Measurements from ENCODE around the gene SMOC1.

The SMOC1 gene

DNA sequence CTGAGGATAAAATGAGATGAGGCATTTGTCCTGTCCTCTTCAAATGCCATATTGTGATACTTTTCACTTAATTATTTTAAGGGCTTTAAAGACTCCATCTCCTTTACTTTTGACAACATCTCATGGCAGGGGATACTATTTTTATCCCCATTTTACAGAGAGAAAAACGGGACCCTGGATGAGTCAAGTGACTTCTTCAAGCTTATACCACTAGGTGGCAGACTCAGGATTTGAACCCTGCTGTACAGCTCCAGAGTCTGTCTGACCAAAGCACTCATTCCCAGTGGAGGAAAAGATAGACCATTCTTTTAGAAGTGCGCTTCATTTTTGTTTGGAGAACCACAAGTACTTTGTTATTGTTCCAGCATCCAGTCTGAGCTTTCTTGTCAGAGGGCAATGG, 1.7 kb upstream of the SMOC1 start:
- H3K9me3 Mint-ChIP-seq, result no peaks in the 10 kb centered on the region
- H3K4me3 Mint-ChIP-seq, result no peak overlapping the region
- no peak overlapping the region for H3K27ac Mint-ChIP-seq
- H3K4me1 Mint-ChIP-seq (ENCODE audit: low read depth), result no peaks in the 10 kb centered on the region
- H3K36me3 Mint-ChIP-seq (ENCODE audit: low read depth), result no peaks in the 10 kb centered on the region
- peaks cover 50% of the 10 kb centered on the region for H3K27me3 Mint-ChIP-seq

DNA sequence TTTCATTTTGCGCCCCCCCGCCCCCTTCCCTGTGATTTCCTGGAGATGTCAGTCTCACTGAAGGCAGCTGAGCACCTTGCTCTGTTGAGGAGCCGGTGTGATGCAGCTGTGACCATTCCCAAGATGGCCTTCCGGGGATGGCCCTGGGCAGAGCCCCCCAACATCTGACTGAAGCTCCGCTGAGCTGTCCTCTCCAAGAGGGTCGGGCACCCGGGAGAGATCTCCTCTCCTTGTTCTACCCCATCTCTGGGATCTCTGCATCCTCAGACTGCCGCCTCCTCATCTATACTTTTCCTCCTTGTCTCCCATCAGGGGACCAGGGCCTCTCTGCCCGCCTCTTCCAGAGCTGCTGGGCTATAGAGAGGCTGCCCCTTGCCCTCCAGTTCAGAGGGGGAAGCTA, 965 bp upstream of the SMOC1 start:
- Mint-ChIP-seq H3K4me3 (no peak overlapping the region), H3K9me3 (no peaks in the 10 kb centered on the region), H3K27me3 (peaks cover 58% of the 10 kb centered on the region), H3K4me1 (ENCODE audit: low read depth) (no peaks in the 10 kb centered on the region), H3K27ac (no peak overlapping the region), H3K36me3 (ENCODE audit: low read depth) (no peaks in the 10 kb centered on the region)

DNA sequence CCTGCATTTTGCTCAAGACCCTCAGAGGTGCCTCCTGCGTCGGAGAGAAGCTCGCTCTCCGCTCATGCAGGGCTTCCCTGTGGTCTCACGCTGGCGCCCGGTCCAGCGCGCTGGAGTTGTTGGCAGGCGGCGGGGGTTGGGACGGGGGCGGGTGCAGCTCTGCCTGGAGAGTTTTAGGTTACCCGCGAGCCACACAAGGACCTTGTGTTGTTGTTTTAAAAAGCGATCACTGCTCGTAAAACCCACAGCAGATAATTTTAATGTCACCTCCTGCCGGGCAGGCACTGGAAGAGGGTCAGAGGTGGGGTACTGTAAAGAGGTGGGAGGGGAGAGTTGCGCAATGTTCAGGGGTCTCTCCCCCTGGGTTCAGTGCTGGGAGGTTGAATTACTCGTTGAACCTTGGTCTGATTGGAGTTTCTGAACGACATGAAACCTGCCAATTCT, 850 bp downstream of the SMOC1 start:
- no peak overlapping the region for H3K4me3 Mint-ChIP-seq

DNA sequence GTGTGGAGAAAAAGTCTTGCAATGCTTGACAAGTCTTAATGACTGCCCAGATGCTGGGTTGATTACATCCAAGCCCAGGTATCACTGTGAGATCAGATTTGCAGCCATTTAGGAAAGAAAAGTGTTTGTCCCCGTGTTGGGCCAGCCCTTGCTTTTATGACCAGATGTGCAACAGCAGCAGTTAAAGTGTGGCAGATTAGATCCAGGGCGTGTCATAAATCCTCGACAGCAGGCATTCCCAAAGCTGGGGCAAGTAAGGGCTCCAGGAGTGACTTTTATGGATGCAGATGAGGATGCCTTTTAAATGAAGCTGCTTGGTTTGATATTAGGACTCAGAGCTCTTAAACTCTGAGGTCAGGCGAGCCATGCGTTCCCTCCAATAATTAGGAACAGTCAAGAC, 1.7 kb downstream of the SMOC1 start:
- Mint-ChIP-seq H3K36me3 (ENCODE audit: low read depth) (no peaks in the 10 kb centered on the region), H3K4me1 (ENCODE audit: low read depth) (no peaks in the 10 kb centered on the region), H3K27me3 (peaks cover 67% of the 10 kb centered on the region), H3K4me3 (no peak overlapping the region), H3K9me3 (no peaks in the 10 kb centered on the region), H3K27ac (no peak overlapping the region)

More for the DNA sequence above, 850 bp downstream of the SMOC1 start:
- Mint-ChIP-seq H3K4me1 (ENCODE audit: low read depth) (no peaks in the 10 kb centered on the region), H3K27ac (no peak overlapping the region), H3K27me3 (peaks cover 67% of the 10 kb centered on the region), H3K36me3 (ENCODE audit: low read depth) (no peaks in the 10 kb centered on the region), H3K9me3 (no peaks in the 10 kb centered on the region)

DNA sequence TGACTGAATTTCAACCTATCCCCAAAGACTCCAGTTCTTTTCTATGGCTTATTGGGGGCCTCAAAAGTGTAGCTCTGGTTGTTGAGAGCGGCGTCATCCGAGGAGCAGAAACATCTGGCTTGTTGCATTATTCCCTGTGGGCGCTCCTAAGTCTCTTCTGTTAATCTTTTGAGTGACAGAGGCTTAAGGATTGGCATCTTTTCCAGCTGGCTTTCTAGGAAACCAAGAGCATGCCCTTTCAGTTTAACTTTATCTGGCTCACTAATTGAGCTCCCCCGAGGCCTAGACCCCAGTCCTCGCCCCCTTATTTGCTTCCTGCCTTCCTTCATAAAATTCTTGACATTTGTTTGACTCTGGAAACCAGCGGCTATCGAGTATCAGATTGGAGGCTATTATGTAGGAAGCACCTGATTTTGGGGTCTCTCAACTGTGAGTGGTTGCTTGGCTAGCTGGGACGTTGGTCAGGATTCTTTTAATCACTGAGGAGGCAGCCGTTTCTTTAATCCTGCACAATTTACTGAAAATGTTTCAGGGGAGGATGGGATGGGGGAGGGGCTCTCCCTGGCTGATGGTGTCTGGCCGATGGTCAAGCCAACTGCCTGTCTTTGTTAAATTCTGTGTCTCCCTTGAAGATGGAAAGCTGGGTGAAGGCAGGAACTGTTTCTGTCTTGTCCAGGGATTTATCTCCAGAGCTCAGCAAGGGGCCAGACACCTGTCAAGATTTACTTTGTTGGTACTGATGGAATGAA, 3.1 kb downstream of the SMOC1 start:
- H3K36me3 Mint-ChIP-seq (ENCODE audit: low read depth), result no peaks in the 10 kb centered on the region
- no peak overlapping the region for H3K27ac Mint-ChIP-seq
- peaks cover 73% of the 10 kb centered on the region for H3K27me3 Mint-ChIP-seq
- no peaks in the 10 kb centered on the region for H3K9me3 Mint-ChIP-seq
- H3K4me3 Mint-ChIP-seq, result no peak overlapping the region
- H3K4me1 Mint-ChIP-seq (ENCODE audit: low read depth), result no peaks in the 10 kb centered on the region

DNA sequence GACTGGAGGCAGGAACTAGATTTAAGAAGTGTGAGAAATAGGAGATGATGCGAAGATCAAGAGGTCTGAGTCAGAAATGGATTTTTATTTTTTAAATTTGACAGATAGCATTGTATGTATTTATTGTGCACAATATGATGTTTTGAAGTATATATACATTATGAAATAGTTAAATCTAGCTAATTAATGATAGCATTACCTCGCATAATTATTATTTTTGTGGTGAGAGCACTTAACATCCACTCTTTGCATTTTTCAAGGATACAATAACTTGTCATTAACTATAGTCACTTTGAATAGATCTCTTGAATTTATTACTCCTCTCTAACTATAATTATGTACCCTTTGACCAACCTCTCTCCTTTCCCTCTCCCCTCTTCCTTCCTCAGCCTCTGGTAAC, 3.7 kb downstream of the SMOC1 start:
- Mint-ChIP-seq H3K4me3 (no peak overlapping the region), H3K36me3 (ENCODE audit: low read depth) (no peaks in the 10 kb centered on the region), H3K9me3 (no peaks in the 10 kb centered on the region), H3K27me3 (peaks cover 68% of the 10 kb centered on the region), H3K27ac (no peak overlapping the region), H3K4me1 (ENCODE audit: low read depth) (no peaks in the 10 kb centered on the region)

DNA sequence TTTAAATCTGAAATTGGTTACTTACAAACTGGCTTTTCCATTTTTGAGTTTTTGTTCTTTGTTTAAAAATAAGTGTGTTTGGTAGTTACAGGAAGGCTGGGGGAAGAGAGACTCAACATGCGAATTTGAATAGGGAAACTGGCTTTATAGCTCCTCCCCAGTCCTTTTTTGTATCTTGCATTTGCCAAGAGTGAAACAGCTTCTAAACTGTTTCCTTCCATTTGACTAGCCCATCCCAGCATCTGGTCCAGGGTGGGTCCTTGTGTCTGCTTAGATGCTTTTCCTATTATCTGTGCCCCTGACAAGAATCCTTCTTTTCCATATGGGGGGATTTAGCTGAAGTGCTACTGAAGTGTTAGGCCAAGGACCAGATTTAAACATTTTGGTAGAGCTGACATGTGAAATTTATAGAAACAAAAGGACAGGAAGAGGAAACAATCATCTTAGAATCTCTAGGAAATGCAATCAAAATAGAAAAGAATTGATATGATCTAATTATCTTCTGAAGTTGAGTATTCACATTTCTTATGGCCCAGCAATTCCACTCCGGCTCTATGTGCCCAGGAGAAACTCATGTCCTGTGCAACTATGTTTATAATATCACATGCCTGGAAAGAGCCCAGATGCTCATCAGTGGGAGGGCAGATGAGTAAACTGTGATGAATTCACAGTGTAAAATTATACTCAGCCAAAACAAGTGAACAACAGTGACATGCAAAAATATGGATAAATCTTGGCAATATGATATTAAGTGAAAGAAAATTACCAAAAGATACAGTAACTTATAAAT, 7.4 kb downstream of the SMOC1 start:
- H3K4me3 Mint-ChIP-seq, result no peak overlapping the region
- H3K27me3 Mint-ChIP-seq, result peaks cover 54% of the 10 kb centered on the region
- no peaks in the 10 kb centered on the region for H3K36me3 Mint-ChIP-seq (ENCODE audit: low read depth)
- H3K27ac Mint-ChIP-seq, result no peak overlapping the region
- H3K9me3 Mint-ChIP-seq, result no peaks in the 10 kb centered on the region
- no peaks in the 10 kb centered on the region for H3K4me1 Mint-ChIP-seq (ENCODE audit: low read depth)

DNA sequence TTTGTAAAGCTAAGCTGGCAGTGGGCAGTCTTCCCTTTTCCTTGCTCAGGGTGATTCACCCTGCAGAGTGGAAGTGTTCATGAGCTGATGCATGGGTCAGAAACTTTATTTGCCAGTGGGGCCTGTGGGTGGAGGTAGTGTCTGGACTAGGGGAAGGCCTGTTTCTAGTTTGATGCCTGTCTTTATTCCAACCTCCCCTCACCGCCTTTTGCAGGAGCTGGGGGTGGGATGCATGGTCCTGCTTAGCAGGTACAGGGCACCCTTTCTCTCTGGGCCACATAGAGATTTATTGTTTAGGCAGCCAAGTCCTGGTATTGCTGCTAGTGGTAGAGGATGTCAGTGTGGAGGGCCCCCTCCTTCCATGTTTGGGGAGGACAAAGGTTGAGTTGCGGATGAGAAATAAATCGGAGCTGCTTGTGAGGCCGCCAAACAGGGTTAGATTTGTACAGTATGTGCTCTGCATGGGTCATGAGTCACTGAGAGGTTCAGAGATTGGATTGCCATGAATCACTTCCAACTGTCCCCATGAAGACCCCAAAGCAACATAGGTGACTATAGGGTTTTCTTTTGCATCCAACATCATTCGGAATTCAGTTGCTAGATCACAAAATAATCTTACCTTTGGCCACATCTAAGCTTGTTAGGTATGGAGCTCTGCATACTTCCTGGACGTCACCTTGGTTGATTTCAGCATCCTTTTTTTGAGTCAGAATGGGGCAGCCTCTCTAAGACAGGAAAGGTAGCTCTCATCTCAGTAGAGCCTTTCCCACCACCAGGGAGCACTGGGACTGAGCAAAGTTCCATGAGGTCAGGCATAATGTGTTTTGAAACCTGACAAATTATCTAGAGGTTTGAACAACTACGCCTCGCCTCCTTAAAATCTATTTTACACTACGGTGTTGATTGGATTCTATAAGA, 8.8 kb downstream of the SMOC1 start:
- Mint-ChIP-seq H3K4me1 (ENCODE audit: low read depth) (no peaks in the 10 kb centered on the region), H3K4me3 (no peak overlapping the region), H3K27me3 (peaks cover 41% of the 10 kb centered on the region), H3K27ac (no peak overlapping the region), H3K9me3 (no peaks in the 10 kb centered on the region), H3K36me3 (ENCODE audit: low read depth) (no peaks in the 10 kb centered on the region)

DNA sequence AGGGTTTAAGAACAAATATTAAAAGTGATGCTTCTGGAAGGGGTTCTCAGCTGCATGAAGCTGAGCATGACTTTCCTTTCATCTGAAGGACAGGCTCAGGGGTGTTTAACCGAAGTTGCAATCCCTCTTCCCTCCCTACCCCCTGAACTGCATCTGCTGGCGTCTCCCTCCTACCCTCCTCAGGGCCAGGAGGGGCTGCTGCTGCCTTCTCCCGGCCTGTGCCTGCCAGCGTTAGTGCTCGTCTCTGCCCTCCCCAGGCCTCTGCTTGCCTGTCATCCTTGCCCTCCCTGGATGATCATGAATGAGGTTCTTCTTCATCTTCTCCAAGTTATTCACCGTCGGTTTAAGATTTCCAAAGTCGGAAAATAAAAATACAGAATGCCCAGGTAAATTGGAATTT, 12.2 kb downstream of the SMOC1 start:
- H3K9me3 Mint-ChIP-seq, result no peaks in the 10 kb centered on the region
- no peaks in the 10 kb centered on the region for H3K36me3 Mint-ChIP-seq (ENCODE audit: low read depth)
- no peak overlapping the region for H3K27ac Mint-ChIP-seq
- no peaks in the 10 kb centered on the region for H3K4me1 Mint-ChIP-seq (ENCODE audit: low read depth)
- H3K27me3 Mint-ChIP-seq, result peaks cover 42% of the 10 kb centered on the region
- no peak overlapping the region for H3K4me3 Mint-ChIP-seq

DNA sequence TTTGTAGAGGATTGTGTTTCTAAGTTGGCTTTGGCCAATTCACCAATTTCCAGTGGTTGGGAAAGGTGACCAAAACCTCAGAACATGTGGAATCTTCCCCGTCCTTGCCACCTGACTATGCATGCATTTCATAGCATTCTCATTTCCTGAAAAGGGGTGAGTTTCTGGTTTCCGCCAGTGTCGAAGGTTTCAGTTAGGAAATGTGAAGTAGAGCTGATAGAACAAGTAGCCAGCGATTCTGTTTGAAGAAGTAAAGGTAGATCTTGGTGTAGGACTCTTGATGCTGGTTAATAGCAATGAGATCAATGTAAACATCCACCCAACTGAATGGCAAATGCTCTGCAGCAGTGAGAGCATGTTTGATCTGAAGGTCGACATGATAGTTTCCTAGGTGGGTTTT, 15.9 kb downstream of the SMOC1 start:
- Mint-ChIP-seq H3K4me1 (ENCODE audit: low read depth) (no peaks in the 10 kb centered on the region), H3K9me3 (peaks cover 7% of the 10 kb centered on the region), H3K27ac (no peak overlapping the region), H3K27me3 (peaks cover 30% of the 10 kb centered on the region), H3K4me3 (no peak overlapping the region), H3K36me3 (ENCODE audit: low read depth) (no peaks in the 10 kb centered on the region)

DNA sequence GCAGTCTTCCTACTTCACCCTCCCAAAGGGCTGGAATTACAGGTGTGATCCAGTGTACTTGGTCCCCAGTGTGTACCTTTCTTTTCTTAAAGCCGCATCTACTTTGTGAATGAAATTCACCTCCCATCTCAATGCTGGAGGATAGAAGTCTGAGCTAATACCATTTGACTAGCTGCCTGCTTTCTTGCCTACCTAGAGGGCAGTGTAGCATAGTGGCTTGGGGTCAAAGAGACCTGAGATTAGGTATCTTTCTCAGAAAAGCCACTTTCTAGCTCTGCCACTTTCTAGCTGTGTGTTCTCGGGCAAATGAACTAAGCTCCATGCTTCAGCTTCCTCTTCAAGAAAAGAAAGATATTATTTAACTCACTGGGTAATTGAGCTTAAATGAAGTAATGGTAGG, 16.9 kb downstream of the SMOC1 start:
- Mint-ChIP-seq H3K36me3 (ENCODE audit: low read depth) (no peaks in the 10 kb centered on the region), H3K4me1 (ENCODE audit: low read depth) (no peaks in the 10 kb centered on the region), H3K27me3 (peaks cover 30% of the 10 kb centered on the region), H3K27ac (no peak overlapping the region), H3K9me3 (peaks cover 7% of the 10 kb centered on the region), H3K4me3 (no peak overlapping the region)

DNA sequence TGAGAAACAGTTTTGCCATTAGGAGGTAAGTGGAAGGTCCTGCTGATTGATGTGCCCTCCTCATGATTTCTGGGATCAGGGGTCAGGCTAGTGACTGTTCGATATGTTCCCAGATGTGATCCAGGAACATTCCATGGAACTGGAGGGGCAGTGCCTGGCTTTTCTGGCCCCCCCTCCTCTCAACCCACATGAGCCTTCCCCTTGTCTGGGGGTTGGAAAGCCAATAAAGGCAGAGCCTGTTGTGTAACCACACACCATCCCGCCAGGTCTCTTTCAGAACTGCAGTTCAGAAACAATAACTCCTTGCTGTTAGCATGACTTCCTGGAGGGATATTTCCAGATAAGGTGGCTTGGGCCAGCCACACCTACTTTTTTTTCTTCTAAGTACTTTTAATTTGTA, 17.8 kb downstream of the SMOC1 start:
- Mint-ChIP-seq H3K9me3 (peaks cover 7% of the 10 kb centered on the region), H3K27me3 (peaks cover 26% of the 10 kb centered on the region), H3K4me1 (ENCODE audit: low read depth) (no peaks in the 10 kb centered on the region), H3K36me3 (ENCODE audit: low read depth) (no peaks in the 10 kb centered on the region), H3K4me3 (no peak overlapping the region), H3K27ac (no peak overlapping the region)

DNA sequence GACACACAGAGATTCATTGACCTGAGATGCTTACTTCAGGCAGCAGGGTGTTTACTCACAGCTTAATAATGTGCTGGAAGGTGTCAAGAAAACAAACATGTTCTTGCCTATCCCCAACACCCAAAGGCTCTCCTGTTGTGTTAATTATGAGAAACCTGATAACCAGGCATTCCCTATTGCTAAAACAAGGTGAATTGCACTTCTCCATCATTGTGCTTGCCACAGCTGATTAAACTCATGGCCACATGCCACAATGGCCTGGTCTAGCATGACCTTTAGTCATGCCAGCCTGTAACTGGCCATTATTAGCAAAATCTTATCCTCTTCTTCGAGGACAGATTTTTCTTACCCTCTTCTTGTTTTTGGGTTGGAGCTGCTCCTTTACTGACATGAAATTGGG, 21.4 kb downstream of the SMOC1 start:
- H3K36me3 Mint-ChIP-seq (ENCODE audit: low read depth), result no peaks in the 10 kb centered on the region
- no peak overlapping the region for H3K27ac Mint-ChIP-seq
- H3K4me1 Mint-ChIP-seq (ENCODE audit: low read depth), result no peaks in the 10 kb centered on the region
- peaks cover 6% of the 10 kb centered on the region for H3K27me3 Mint-ChIP-seq
- no peak overlapping the region for H3K4me3 Mint-ChIP-seq
- H3K9me3 Mint-ChIP-seq, result peaks cover 7% of the 10 kb centered on the region

DNA sequence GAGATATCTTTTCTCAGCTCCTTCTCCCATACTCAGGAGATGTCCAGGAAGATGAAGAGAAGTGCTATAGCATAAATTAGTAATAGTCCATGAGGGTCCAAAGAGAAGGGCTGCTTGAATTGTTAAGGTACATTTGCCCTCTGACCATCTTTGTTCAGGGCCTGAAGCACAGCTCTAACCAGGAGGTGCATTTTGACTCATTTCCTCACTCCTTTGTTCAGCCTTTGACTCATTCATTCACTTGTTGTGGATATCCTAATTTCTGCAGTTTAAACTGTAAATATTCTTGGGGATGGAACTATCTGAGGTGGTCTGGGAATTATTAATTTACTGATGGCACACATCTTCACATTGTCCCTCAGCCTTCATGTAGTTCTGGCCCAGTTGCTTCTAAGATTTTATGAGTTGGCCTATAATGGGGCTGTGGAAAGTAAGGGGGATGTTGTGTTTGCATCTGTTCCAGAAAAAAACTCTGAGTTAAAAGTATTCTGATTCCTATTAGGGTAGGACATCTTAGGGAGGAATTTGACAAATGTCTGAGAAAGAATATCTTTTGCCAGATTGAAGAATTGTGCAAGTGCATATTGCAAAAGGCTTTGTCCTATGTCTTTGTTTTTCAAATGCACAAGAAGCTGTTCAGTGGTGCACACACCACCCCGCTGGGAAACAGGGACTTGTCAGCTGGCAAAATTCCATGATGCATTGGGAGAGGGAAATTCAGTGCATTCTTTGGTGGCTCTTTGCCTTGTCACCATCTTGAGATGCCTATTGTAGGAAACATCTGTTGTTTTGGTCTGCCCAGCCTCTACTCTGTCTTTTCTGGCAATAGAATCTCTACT, 22.1 kb downstream of the SMOC1 start:
- H3K27me3 Mint-ChIP-seq, result peaks cover 3% of the 10 kb centered on the region
- no peaks in the 10 kb centered on the region for H3K4me1 Mint-ChIP-seq (ENCODE audit: low read depth)
- H3K4me3 Mint-ChIP-seq, result no peak overlapping the region
- H3K36me3 Mint-ChIP-seq (ENCODE audit: low read depth), result no peaks in the 10 kb centered on the region
- no peak overlapping the region for H3K27ac Mint-ChIP-seq
- H3K9me3 Mint-ChIP-seq, result peaks cover 7% of the 10 kb centered on the region
